LNCaP clone FGC (cell line): ENCODE data around the gene SLC49A4.
A peak's percentile ranks its signal among the peaks of the same experiment; 100 is the strongest.

Source experiments
- DNase-seq: peaks from one replicate; pipeline ENCODE4 v3.0.0-alpha.2; 2011; ENCODE audit warnings: low read depth
- H3K4me3 ChIP-seq: 2 replicates; pipeline ENCODE4 v1.5.1; 2011; ENCODE audit warnings: mild to moderate bottlenecking, low read depth, low read length, control low read depth
- CTCF ChIP-seq: IDR thresholded peaks from 2 replicates; pipeline ENCODE4 v1.5.1; 2012; ENCODE audit warnings: mild to moderate bottlenecking; ENCODE audit not compliant: control insufficient read depth, insufficient read depth; ENCODE audit errors: extremely low read depth

SLC49A4 gene

DNA sequence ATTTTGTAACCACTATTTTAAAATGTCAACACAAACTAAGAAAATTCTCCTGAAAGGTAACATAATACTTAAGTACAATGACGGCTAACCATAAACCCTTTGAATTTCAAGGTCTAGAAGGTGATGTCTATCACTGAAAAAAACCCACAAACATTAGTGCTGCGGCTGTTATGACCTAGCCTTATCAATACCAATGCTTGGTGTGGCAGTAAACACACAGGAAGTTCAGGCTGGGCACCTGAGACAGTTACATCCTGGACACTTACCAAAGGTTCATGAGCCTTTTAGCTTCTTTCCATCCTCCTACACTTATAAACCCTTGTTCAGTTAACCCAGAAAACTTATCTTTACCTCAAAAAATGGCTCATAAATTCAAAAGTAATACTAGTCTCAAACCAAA lies 7.0 kb upstream of the SLC49A4 start:
- DNase-seq = no peak
- no peak overlapping the region for H3K4me3 ChIP-seq
- TF ChIP-seq CTCF = no peak

DNA sequence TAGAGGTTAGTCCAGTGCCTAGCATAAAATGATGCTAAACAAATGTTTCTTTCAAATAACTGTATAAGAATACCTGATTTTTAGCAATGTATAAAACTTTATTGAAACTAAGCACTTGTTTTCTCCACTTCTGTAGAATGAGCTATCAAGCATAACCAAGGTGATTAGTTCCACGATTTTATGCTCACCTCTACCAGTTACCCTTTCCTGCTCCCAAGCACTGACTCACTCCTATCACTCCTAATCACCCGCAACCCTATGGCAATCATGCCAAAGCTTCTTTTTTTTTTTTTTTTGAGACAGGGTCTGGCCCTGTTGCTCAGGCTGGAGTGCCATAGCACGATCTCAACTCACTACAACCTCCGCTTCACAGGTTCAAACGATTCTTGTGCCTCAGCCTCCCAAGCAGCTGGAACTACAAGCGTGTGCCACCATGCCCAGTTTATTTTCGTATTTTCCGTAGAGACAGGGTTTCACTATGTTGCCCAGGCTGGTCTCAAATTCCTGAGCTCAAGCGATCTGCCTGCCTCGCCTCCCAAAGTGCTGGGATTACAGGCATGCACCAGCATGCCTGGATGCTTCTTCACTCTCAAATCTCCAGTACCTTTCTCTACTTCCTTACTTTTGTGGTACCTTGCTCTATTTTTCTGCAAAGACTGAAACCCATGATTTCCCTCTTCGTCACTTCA lies 5.1 kb upstream of the SLC49A4 start:
- DNase-seq = no peak
- H3K4me3 ChIP-seq = no peak overlapping the region
- no peak for TF ChIP-seq CTCF

DNA sequence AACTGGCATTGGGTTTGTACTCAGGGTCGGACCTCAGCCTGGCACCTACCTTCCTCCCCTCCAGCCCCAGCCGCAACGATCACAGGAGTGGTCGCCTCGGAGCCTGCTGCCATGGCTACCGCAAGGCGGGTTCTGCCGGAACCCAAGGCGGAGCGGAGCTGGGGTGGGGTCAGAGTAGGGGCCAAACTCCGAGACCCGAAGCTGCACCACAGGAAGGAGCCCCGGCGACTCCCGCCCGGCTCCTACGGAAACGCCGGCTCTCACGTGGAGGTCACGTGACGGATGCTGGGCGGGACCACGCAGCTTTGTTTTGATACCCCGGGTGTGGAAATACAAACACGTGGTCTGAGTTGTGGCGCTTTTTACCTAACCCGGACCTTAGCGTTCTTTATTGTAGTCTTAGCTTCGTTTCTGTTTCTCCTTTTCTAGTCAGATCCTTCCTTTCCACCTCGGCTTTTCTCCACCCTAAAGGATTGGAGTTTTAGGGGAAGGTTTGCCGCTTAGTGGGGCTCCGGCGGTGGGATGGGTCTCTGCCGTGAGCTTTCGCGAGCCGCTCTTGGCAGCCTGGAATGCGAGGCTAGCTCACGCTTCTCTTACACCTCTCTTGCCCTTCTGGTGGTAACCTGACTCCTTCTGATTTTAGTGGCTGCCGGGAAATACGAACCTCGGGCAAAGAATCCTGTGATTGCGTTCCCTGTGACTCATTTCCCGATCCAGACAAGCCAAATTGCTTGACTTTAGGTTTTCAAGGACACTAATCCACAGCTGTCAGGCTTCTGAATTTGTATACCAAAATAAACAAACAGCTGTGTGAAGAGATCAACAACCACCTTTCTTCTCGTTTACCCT lies 1.1 kb upstream of the SLC49A4 start, which contains the start of gene HSPBAP1:
Gene HSPBAP1 (minus strand): TSS at position 264 of the 849 bp plus-strand sequence. CDS start 151 bp downstream, at position 113.
- TF ChIP-seq CTCF = no peak
- H3K4me3 ChIP-seq = peak within 1 kb of the TSS; percentile 79
- peak; percentile 69 for DNase-seq

GRCh38 chr3:122794483-122794778 lies 438 bp upstream of the SLC49A4 start:
- H3K4me3 ChIP-seq = peak overlapping the region; percentile 79
- no peak for DNase-seq
- TF ChIP-seq CTCF = no peak

- peak overlapping the region; percentile 79 for H3K4me3 ChIP-seq
- TF ChIP-seq CTCF = no peak
- DNase-seq = no peak
Observed at GRCh38 chr3:122795674-122796195, 866 bp downstream of the SLC49A4 start.

DNA sequence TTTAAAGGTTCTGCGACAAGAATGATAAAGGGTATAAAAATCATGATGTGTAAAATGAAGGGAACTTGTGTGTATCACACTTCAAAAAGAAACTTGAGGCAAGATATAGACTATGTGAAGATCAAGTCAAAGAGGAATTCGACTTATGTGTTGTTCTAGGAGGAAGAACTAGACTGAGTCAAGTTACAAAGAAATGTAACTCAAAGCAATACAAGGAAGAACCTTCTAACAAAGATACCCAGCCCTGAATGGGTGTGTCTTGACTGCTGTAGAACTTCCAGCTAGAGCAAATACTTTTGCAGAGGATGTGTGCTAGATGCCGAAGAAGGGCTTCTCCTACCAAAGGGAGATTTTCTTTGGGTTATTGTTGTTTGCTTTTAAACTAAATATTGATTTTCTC lies 2.4 kb downstream of the SLC49A4 start:
- no peak overlapping the region for H3K4me3 ChIP-seq
- no peak for TF ChIP-seq CTCF

More for the DNA sequence above, 2.4 kb downstream of the SLC49A4 start:
- no peak for DNase-seq
